Omental fat pad (tissue), 4 donors: Measurements from ENCODE around the gene SHROOM3. TPM values are rescaled to one million over a fixed set of nuclear protein-coding genes. Genes with fewer than 3 reads are reported as not detected.

ENCODE experiments used
- ATAC-seq: fragments of 150-250 bp; one replicate; pipeline ENCODE4 v1.9.1; 2016; ENCODE audit warnings: mild to moderate bottlenecking, moderate library complexity; ENCODE audit not compliant: low FRiP score
- DNase-seq: peaks from one replicate; pipeline ENCODE4 v3.0.0-alpha.2; 2019; ENCODE audit warnings: low spot score
- total RNA-seq, 4 donors: library from RNA; depleted of rRNA; stranded (reverse); fragments of >200 nt; gene quantifications; one replicate each; pipeline ENCODE4 v1.1.0, GENCODE V29; 2016
- TF ChIP-seq, protein P1 (sequence below), 3 donors: fragments of 450-650 bp; IDR thresholded peaks; one replicate each; pipeline ENCODE4 v1.5.1; 2016 to 2017; ENCODE audit warnings: antibody characterized with exemption in 3 of 3, mild to moderate bottlenecking in 3 of 3, moderate library complexity in 2 of 3

The SHROOM3 gene
- total RNA-seq, 4 donors from 2014 or later = 1.3 to 12.2 (median 3.1) TPM

DNA sequence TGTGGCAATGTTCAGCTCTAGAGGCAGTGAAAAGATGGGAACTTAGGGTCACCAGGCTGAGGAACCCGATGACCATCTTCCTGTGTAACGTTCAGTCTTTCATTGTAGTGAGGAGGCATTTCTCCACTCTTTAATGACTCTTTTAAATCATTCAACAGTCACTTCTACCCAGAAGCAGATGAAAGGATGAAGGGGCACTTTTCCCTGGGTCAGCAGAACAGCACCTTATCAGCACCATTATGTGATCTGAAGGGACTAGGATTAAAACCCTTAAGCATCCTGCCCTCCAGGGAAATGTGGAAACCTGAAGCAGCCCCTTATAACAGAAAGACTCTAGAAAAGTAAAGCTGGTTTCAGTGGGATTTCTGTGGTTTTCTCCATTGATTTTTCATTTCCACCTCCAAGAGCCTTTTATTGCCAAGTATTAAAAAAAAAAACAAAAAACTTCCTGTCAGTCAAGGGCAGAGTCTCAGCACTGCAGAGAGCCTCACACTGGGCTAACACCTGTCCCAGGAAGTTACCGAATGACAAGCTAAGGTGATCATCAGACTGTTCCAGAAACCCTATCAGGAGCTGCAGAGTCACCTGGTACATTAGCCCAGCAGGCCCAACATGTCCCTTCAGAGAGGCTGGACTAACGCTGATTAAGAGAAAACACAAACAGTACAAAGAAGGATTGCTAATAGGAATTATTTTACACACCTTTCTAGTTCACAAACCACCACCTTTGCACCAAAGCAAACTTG lies 185.9 kb downstream of the SHROOM3 start:
- ATAC-seq = no peak
- no peak for DNase-seq
- TF ChIP-seq, protein P1, sequence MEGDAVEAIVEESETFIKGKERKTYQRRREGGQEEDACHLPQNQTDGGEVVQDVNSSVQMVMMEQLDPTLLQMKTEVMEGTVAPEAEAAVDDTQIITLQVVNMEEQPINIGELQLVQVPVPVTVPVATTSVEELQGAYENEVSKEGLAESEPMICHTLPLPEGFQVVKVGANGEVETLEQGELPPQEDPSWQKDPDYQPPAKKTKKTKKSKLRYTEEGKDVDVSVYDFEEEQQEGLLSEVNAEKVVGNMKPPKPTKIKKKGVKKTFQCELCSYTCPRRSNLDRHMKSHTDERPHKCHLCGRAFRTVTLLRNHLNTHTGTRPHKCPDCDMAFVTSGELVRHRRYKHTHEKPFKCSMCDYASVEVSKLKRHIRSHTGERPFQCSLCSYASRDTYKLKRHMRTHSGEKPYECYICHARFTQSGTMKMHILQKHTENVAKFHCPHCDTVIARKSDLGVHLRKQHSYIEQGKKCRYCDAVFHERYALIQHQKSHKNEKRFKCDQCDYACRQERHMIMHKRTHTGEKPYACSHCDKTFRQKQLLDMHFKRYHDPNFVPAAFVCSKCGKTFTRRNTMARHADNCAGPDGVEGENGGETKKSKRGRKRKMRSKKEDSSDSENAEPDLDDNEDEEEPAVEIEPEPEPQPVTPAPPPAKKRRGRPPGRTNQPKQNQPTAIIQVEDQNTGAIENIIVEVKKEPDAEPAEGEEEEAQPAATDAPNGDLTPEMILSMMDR (IDR thresholded peaks at IDR 0.05) = no peak

DNA sequence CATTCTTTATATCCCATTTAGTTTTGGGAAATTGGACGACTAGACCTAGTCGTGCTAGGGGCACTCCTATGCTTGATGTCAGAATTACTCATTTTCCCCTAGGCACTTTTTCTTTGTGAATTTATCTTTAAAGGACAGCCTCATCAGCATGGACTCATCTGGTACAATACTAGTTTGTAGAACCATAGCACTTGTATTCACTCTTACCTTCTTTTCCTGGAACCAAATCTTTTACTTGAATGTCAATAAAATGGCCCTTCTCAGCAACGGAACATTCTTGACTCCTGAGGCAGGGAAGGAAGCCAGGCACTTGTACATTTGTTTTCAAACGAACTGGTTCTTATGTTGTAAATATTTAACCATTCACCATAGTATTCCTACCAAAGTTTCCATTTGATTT lies 187.1 kb downstream of the SHROOM3 start:
- TF ChIP-seq, protein P1 (IDR thresholded peaks at IDR 0.05) = no peak
- no peak for ATAC-seq
- no peak for DNase-seq

DNA sequence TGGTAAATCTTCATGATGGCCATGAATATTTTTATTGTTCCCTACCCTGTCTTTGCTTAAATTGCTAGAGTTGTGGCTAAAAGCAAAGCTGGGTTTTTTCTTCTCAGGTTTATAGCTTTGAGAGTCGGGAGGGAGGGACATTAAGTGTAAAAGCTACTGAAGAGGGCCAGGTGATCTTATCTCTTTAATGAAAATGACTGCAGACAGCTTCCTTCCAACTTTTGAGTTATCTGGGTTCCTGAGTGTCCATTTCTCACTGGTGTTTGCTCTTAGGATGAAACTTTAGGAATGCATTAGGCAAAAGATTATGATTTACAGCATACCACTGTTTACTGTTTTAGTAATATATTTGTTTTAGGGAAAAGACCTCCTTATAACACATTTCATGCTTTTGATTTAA lies 187.7 kb downstream of the SHROOM3 start:
- ATAC-seq (no peak), DNase-seq (no peak)
- TF ChIP-seq, protein P1 (IDR thresholded peaks at IDR 0.05) = no peak

DNA sequence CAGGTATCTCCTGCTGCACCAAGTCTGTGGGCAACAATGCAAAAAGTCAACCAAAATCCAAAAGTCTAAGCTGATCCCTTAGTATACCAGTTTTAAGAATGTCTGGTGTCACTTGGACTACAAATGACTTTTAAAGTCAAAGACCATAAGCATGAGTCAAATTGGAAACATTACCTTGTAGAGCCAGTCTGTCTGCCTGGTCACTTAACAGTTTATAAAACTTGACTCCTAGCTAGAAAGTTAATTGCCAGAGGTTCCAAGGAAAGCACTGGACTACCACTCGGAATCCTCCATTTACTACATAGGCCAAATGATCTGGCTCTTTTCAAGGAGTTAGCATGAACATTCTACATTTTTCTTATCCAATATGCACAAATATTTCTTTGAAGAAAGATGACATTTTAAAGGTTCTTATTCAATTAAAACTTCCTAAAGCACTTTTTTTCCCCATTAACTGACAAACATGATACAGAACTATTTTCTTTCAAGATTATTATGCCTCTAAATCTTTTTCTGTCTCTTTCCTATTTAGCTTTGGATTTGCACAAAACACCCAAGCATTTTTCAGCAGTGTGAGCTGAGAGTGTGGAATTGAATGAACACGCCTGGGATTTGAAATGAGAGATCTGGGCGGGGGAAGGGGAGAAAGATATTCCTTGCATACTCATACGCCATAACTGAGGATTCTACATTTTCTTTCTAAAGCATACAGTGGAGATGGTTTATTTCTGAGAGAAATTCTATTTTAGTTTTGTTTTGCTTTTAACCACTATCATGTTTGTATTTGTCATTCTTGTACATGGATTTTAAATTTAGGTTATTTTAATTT lies 188.4 kb downstream of the SHROOM3 start:
- ATAC-seq (no peak), DNase-seq (no peak)
- TF ChIP-seq, protein P1 (IDR thresholded peaks at IDR 0.05) = no peak

DNA sequence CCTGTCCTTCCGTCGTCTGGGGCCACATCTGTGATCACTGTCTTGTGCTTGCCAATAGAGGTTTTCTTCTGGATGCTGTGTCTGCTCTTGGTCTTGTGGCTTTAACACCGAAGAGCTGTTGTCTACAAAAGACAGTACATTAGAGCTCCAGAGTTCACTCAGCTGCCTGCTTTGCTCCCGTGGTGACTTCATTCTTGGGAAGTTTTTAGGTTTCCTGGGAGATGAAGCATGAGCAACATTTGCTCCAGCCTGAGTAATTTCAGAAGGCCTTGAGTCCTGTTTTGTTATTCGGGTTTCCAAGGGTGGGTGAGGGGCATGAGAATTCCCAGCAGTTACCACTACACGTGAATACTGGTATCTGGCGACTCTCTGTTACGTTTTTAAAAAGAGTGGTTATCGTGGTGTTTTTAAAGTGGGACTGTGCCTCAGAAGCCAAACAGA lies 189.2 kb downstream of the SHROOM3 start:
- DNase-seq (no peak), ATAC-seq (peak; percentile 96)
- TF ChIP-seq, protein P1 (IDR thresholded peaks at IDR 0.05) = no peak

DNA sequence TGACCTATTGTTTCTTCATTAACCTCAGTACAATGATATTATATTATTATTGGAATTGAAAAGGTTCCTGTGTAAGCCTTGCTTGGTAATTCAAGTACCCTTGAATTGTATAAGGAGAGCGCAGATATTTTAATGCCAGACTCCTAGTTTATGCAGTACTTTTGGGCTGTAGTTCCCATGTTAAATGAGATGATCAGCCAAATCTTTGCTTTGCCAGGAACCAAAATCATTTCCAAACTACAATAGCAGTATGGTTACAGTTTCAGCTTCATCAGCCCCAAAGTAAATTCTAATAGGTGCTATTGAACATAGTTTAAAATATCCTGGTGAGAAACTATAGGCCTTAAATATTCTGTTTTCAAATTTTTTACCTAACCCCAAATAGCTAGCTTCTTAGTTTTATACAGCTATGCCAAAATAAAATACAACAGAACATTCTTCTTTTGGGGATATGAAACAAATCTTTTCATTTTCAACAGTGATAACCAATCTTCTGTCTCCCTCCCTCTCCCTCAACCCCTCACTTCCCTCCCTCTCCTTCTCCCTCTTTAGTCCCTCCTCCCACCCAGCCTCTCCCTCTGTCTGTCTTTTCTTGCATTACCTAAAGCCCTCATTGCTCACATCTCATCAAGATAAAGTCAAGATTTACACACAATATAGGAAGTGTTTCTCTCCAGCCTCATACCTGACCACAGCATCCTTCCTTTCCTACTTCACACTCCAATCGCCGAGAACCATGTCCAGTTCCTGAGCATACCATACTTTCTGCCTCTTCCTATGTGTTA lies 190.1 kb downstream of the SHROOM3 start:
- TF ChIP-seq, protein P1 (IDR thresholded peaks at IDR 0.05) = no peak
- DNase-seq = no peak
- ATAC-seq = no peak
